ENCODE results near the gene TUG1.

DNA sequence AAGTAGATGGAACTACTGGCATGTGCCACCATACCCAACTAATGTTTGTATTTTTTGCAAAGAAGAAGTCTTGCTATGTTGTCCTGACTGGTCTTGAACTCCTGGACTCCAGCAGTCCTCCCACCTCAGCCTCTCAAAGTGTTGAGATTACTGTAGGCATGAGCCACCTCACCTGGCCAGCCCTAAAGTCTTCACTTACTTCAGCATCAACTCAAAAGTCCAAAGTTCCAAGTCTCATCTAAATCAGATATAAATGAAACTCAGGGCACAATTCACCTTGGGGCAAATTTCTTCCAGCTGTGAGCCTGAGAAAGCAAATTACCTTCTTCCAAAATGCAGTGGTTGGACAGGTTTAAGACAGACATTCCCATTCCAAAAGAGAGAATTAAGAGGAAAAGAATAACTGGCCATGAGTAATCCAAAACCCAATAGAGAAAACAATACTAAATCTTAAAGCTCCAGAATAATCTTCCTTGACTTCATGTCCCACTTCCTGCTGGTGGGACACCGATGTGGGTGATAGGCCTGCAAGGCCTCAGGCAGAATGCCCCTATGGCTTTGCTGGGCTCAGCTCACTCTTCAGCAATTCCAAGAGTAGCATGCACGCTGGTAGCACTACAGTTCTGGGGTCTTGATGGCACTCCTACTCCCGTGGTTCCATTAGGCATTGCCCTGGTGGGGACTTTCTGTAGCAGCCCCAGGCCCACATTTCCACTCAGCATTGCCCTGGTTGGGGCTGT, 50.3 kb downstream of the TUG1 start:
- TF ChIP-seq, protein P1, sequence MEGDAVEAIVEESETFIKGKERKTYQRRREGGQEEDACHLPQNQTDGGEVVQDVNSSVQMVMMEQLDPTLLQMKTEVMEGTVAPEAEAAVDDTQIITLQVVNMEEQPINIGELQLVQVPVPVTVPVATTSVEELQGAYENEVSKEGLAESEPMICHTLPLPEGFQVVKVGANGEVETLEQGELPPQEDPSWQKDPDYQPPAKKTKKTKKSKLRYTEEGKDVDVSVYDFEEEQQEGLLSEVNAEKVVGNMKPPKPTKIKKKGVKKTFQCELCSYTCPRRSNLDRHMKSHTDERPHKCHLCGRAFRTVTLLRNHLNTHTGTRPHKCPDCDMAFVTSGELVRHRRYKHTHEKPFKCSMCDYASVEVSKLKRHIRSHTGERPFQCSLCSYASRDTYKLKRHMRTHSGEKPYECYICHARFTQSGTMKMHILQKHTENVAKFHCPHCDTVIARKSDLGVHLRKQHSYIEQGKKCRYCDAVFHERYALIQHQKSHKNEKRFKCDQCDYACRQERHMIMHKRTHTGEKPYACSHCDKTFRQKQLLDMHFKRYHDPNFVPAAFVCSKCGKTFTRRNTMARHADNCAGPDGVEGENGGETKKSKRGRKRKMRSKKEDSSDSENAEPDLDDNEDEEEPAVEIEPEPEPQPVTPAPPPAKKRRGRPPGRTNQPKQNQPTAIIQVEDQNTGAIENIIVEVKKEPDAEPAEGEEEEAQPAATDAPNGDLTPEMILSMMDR (IDR thresholded peaks at IDR 0.05 in 4 of 5, conservative IDR thresholded peaks at IDR 0.05 in 1 of 5): no peak
- TF ChIP-seq POLR2A (IDR thresholded peaks at IDR 0.05): no peak

Data from gastrocnemius medialis (tissue), 4 donors.